ENCODE data around the gene PTGER4.
"Not testable (repeated sequence)": the region's sequence is repeated elsewhere in the genome, so short reads cannot be mapped to it uniquely, and the experiment has no call there.

The PTGER4 gene

DNA sequence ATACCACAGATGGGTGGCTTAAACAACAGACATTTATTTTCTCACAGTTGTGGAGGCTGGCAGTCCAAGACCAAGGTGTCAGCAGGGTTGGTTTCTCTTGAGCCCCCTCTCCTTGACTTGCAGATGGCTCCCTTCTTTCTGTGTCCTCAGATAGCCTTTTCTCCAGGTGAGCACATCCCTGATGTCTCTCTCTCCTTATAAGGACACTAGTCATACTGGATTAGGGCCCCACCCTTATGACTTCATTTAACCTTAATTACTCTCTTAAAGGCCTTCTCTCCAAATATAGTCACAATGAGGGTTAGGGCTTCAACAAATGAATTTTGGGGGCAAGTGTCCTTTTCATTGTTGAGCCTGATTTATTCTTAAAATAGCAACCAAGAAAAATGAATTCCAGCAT lies 14.7 kb downstream of the PTGER4 start:
- H3K27ac ChIP-seq: no peak overlapping the region
- TF ChIP-seq, protein P1, sequence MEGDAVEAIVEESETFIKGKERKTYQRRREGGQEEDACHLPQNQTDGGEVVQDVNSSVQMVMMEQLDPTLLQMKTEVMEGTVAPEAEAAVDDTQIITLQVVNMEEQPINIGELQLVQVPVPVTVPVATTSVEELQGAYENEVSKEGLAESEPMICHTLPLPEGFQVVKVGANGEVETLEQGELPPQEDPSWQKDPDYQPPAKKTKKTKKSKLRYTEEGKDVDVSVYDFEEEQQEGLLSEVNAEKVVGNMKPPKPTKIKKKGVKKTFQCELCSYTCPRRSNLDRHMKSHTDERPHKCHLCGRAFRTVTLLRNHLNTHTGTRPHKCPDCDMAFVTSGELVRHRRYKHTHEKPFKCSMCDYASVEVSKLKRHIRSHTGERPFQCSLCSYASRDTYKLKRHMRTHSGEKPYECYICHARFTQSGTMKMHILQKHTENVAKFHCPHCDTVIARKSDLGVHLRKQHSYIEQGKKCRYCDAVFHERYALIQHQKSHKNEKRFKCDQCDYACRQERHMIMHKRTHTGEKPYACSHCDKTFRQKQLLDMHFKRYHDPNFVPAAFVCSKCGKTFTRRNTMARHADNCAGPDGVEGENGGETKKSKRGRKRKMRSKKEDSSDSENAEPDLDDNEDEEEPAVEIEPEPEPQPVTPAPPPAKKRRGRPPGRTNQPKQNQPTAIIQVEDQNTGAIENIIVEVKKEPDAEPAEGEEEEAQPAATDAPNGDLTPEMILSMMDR (IDR thresholded peaks at IDR 0.05): no peak
- TF ChIP-seq ZFX (IDR thresholded peaks at IDR 0.05; ENCODE audit: borderline replicate concordance): no peak

DNA sequence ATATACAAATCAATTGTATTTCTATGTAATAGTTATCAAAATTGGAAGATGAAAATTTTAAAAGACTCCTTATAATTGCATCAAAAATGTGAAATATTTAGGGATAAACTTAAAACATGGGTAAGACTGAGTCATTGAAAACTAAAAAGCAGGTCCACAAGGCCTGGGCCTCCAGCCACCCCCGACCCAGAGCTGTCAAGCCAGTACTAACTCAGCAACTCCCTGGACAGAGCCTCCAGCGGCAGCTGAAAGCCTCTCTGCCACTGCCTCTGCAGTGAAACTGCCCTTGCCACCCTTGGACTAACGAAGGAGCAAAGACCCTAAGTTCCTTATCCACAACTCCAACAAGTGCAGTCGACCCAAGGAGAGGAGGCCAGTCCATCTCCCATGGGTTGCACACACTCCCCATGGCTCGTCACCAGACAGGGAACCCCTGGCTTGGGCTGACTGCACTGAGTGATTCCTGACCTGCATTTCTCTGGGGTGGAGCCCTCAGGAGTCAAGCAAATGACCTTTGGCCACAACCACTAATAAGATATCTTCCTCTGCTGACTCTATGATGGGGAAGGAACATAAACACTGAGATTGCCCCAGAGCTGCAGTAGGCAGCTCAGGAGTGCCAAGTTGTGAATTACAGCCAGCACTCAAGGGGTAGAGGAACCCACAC lies 20.5 kb downstream of the PTGER4 start:
- H3K27ac ChIP-seq: no peak overlapping the region
- TF ChIP-seq, protein P1 (IDR thresholded peaks at IDR 0.05): no peak
- TF ChIP-seq ZFX (IDR thresholded peaks at IDR 0.05; ENCODE audit: borderline replicate concordance): no peak

DNA sequence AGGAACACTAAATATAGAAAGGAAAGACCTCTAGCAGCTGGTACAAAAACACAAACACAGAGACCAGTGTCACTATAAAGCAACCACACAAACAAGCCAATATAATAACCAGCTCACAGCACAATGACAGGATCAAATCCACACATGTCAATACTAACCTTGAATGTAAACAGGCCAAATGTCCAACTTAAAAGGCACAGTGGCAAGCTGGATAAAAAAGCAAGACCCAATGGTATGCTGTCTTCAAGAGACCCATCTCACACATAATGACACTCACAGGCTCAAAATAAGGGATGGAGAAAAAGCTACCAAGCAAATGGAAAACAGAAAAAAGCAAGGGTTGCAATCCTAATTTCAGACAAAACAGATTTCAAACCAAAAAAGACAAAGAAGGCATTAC lies 22.3 kb downstream of the PTGER4 start:
- not testable (repeated sequence) for H3K27ac ChIP-seq

DNA sequence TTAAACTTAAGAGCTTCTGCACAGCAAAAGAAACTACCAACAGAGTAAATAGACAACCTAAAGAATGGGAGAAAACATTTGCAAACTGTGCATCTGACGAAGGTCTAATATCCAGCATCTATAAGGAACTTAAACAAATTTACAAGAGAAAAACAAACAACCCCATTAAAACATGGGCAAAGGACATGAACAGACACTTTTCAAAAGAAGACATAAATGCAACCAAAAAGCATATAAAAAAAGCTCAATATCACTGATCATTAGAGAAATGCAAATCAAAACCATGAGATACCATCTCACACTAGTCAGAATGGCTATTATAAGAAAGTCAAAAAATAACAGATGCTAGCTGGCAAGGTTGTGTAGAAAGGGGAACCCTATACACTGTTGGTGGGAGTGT lies 25.8 kb downstream of the PTGER4 start:
- H3K27ac ChIP-seq: not testable (repeated sequence)

DNA sequence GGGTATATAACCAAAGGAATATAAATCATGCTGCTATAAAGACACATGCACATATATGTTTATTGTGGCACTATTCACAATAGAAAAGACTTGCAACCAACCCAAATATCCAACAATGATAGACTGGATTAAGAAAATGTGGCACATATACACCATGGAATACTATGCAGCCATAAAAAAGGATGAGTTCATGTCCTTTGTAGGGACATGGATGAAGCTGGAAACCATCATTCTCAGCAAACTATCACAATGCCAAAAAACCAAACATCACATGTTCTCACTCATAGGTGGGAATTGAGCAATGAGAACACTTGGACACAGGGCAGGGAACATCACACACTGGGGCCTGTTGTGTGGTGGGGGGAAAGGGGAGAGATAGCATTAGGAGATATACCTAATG lies 30.9 kb downstream of the PTGER4 start:
- not testable (repeated sequence) for H3K27ac ChIP-seq

DNA sequence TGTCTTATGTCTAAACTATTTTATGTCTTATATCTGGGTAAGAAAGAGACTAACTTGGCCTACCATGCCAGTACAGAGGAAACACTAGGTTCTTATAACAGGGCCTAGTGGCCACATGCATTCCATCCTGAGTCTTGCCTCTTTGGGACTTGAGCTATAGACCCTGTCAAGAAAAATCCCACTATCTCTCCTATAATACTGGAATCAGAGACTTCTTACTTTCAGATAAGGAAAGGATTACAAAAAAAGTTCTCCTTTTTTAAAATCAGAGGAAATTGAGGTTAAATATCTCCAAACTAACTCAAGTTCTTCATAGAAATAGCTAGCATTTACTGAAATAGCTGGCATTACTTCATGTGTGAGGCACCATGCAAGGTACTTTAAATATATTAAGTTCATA lies 34.3 kb downstream of the PTGER4 start:
- TF ChIP-seq, protein P1 (IDR thresholded peaks at IDR 0.05): no peak
- TF ChIP-seq ZFX (IDR thresholded peaks at IDR 0.05; ENCODE audit: borderline replicate concordance): no peak
- H3K27ac ChIP-seq: no peak overlapping the region

DNA sequence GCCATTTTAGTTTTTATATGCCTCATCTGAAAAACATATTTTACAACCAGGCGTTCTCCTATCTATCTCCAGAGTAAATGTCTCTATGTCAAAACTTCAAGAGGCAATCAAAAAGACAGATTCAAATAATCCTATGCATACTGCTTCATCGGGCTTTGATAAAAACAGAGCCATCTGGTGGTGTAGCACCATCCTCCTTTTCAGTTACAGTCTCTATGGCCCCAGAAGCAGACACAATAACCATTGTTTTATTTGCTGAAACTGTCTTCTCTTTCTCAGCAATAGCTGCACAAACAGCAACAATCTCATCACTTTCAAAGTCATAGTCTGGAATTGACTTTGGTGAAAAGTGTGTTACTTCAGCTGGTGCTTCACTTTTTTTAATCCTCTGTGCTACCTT lies 36.3 kb downstream of the PTGER4 start:
- no peak overlapping the region for H3K27ac ChIP-seq
- TF ChIP-seq ZFX (IDR thresholded peaks at IDR 0.05; ENCODE audit: borderline replicate concordance): no peak
- TF ChIP-seq, protein P1 (IDR thresholded peaks at IDR 0.05): peak; percentile 35

DNA sequence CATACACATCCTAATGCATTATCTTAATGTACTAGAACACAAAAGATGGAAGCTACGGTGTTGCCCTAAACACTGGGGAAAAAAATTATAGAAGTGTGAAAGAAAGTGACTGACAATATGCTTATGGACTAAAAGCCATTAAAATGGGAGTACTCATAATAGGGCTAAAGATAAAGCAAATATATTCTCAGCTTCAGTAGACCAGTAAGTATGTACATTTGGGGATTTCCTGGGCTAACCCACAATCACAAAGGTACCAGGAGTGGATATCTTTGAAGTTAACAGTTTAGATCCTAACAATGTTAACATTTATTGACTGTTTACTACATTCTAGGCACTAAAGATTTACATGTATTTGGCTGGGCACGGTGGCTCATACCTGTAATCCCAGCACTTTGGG lies 36.9 kb downstream of the PTGER4 start:
- TF ChIP-seq, protein P1 (IDR thresholded peaks at IDR 0.05): no peak
- no peak for TF ChIP-seq ZFX (IDR thresholded peaks at IDR 0.05; ENCODE audit: borderline replicate concordance)
- no peak overlapping the region for H3K27ac ChIP-seq

DNA sequence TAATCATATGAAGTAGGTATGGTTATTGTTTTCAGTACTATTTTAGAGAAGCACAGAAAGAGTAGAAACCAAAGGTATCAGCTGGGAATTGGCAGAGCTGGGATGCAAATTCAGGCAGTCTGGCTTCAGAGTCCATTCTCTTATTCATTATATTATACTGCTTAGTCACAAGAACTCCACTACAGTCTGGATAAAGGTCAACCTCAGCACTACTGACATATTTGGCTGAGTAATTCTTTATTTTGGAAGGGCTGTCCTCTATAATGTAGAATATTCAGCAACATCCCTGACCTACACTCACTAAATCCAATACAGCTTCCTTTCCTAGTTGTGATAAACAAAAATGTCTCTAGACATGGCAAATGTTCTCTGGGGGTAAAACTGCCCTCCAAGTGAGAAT lies 37.6 kb downstream of the PTGER4 start:
- TF ChIP-seq ZFX (IDR thresholded peaks at IDR 0.05; ENCODE audit: borderline replicate concordance): no peak
- TF ChIP-seq, protein P1 (IDR thresholded peaks at IDR 0.05): no peak
- no peak overlapping the region for H3K27ac ChIP-seq

Data from 22Rv1 (cell line).